ENCODE results near the gene IKBKE.

- no peak for TF ChIP-seq CTCF (IDR thresholded peaks at IDR 0.05)
- no peak for TF ChIP-seq POLR2A (IDR thresholded peaks at IDR 0.05; ENCODE audit: low read depth)
- TF ChIP-seq EP300 (IDR thresholded peaks at IDR 0.05): no peak
Measured at GRCh38 chr1:206506405-206507283, 36.4 kb downstream of the IKBKE start.

Measured in esophagus muscularis mucosa (tissue), 4 donors.